OCI-LY7 (cell line): ENCODE results near the gene GALNTL6. TPM values are rescaled to one million over a fixed set of nuclear protein-coding genes. Genes with fewer than 3 reads are reported as not detected.

ENCODE experiments used
- BruUV-seq: library from RNA; stranded (reverse); fragments of 400-500 nt; replicated peaks from 2 replicates; lab custom pipeline; 2021; lab: Mats Ljungman, UMichigan
- CTCF ChIA-PET: fragments of 300-600 bp; sonication (Branson Sonifier 250); formaldehyde crosslinking; loops from one replicate; lab custom pipeline; 2022; ENCODE audit warnings: antibody characterized with exemption; ENCODE audit not compliant: unreplicated experiment; lab: Charles Lee
- POLR2A ChIA-PET: fragments of 300-600 bp; sonication (Branson Sonifier 250); formaldehyde crosslinking; loops from one replicate; lab custom pipeline; 2022; ENCODE audit warnings: antibody characterized with exemption; lab: Charles Lee
- DNase-seq: peaks from one replicate; pipeline ENCODE4 v3.0.0-alpha.2; 2015; ENCODE audit warnings: low spot score
- H2AFZ ChIP-seq: fragments of 200-600 bp; sonication (generic), shearing (Covaris generic); 2 replicates; pipeline ENCODE4 v1.6.1; 2014; ENCODE audit warnings: mild to moderate bottlenecking, antibody characterized with exemption, low read length, moderate library complexity
- H3K27ac ChIP-seq: fragments of 200-600 bp; sonication (generic); 2 replicates; pipeline ENCODE4 v1.5.1; 2014; ENCODE audit warnings: mixed run types, low read depth, mild to moderate bottlenecking, moderate library complexity, low read length, inconsistent platforms; ENCODE audit not compliant: poor library complexity, severe bottlenecking
- H3K36me3 ChIP-seq: fragments of 200-600 bp; sonication (generic); 2 replicates; pipeline ENCODE4 v1.6.1; 2014; ENCODE audit warnings: mild to moderate bottlenecking, antibody characterized with exemption, low read length, moderate library complexity, mixed read lengths; ENCODE audit not compliant: insufficient read depth
- H3K4me1 ChIP-seq: fragments of 200-600 bp; sonication (generic); 2 replicates; pipeline ENCODE4 v1.5.1; 2014; ENCODE audit warnings: mild to moderate bottlenecking, low read length; ENCODE audit not compliant: insufficient read depth, poor library complexity, severe bottlenecking
- H3K4me2 ChIP-seq: fragments of 200-600 bp; sonication (generic); 2 replicates; pipeline ENCODE4 v1.6.1; 2014; ENCODE audit warnings: mild to moderate bottlenecking, low read length
- H3K4me3 ChIP-seq: fragments of 200-600 bp; sonication (generic); 2 replicates; pipeline ENCODE4 v1.5.1; 2014; ENCODE audit warnings: mild to moderate bottlenecking, low read depth, low read length; ENCODE audit not compliant: poor library complexity, severe bottlenecking
- H3K79me2 ChIP-seq: fragments of 200-600 bp; sonication (generic); 2 replicates; pipeline ENCODE4 v1.6.1; 2016; ENCODE audit warnings: low read depth, mild to moderate bottlenecking, low read length, moderate library complexity, mixed read lengths; ENCODE audit not compliant: insufficient read depth
- H3K9me2 ChIP-seq: fragments of 200-600 bp; sonication (generic); 2 replicates; pipeline ENCODE4 v1.6.1; 2016; ENCODE audit warnings: mild to moderate bottlenecking, low read length, mixed read lengths; ENCODE audit not compliant: insufficient read depth
- H3K9me3 ChIP-seq: fragments of 200-600 bp; sonication (generic); 2 replicates; pipeline ENCODE4 v1.6.1; 2014; ENCODE audit warnings: mild to moderate bottlenecking, mixed run types, low read length, mixed read lengths
- H4K20me1 ChIP-seq: fragments of 200-600 bp; sonication (generic); 2 replicates; pipeline ENCODE4 v1.6.1; 2014; ENCODE audit warnings: mild to moderate bottlenecking, antibody characterized with exemption, low read length, moderate library complexity, mixed read lengths; ENCODE audit not compliant: insufficient read depth
- EZH2phosphoT487 ChIP-seq: fragments of 200-600 bp; sonication (generic); IDR thresholded peaks from 2 replicates; pipeline ENCODE4 v1.6.1; 2018; ENCODE audit warnings: low read depth, borderline replicate concordance, mild to moderate bottlenecking, mixed run types, antibody characterized with exemption, low read length, moderate library complexity, mixed read lengths
- intact Hi-C: fragments of 100-400 bp; cut with micrococcal nuclease; formaldehyde crosslinking; loops from one replicate; pipeline ENCODE4 v1.10.0; 2022; ENCODE audit not compliant: unreplicated experiment
- total RNA-seq, 2 experiments: library from RNA; depleted of rRNA in 1 of 2; stranded (reverse); fragments of >200 nt in 1 of 2; shearing (Covaris generic) in 1 of 2; gene quantifications; 2 replicates each; pipeline ENCODE4 v1.2.3, GENCODE V29; 2014 to 2022
- TF ChIP-seq, protein P1 (sequence below): fragments of 200-600 bp; sonication (generic); conservative IDR thresholded peaks from 2 replicates; pipeline ENCODE4 v1.5.1; 2014; ENCODE audit warnings: mild to moderate bottlenecking, antibody characterized with exemption, low read length, moderate library complexity, mixed read lengths

Gene GALNTL6
- total RNA-seq, 2 experiments from 2014 or later, result not detected

GRCh38 chr4:171849686-171850222, 36.5 kb downstream of the GALNTL6 start:
- H3K36me3 ChIP-seq, result no peaks in the 10 kb centered on the region
- TF ChIP-seq EZH2phosphoT487, result no peak
- TF ChIP-seq, protein P1, sequence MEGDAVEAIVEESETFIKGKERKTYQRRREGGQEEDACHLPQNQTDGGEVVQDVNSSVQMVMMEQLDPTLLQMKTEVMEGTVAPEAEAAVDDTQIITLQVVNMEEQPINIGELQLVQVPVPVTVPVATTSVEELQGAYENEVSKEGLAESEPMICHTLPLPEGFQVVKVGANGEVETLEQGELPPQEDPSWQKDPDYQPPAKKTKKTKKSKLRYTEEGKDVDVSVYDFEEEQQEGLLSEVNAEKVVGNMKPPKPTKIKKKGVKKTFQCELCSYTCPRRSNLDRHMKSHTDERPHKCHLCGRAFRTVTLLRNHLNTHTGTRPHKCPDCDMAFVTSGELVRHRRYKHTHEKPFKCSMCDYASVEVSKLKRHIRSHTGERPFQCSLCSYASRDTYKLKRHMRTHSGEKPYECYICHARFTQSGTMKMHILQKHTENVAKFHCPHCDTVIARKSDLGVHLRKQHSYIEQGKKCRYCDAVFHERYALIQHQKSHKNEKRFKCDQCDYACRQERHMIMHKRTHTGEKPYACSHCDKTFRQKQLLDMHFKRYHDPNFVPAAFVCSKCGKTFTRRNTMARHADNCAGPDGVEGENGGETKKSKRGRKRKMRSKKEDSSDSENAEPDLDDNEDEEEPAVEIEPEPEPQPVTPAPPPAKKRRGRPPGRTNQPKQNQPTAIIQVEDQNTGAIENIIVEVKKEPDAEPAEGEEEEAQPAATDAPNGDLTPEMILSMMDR, result no peak
- intact Hi-C loops, result no loop called here
- no peak overlapping the region for H2AFZ ChIP-seq
- no peak overlapping the region for H3K4me3 ChIP-seq
- no TSS peak for BruUV-seq
- H3K4me1 ChIP-seq, result no peaks in the 10 kb centered on the region
- no peak overlapping the region for H3K4me2 ChIP-seq
- no peaks in the 10 kb centered on the region for H3K9me3 ChIP-seq
- peaks cover 5% of the 10 kb centered on the region; the same call in 1 of the 2 replicates for H4K20me1 ChIP-seq
- no peaks in the 10 kb centered on the region for H3K79me2 ChIP-seq
- CTCF ChIA-PET, result no interaction called here
- POLR2A ChIA-PET, result interaction anchor here (0.8 kb wide), 1 partner anchor 251 kb away, joined by 3 read pairs; no protein-coding TSS in a partner anchor
- no peak overlapping the region for H3K27ac ChIP-seq
- H3K9me2 ChIP-seq, result no peaks in the 10 kb centered on the region; the same call in 1 of the 2 replicates
- DNase-seq, result no peak

- no peaks in the 10 kb centered on the region for H3K79me2 ChIP-seq
- intact Hi-C loops, result no loop called here
- no peak for TF ChIP-seq EZH2phosphoT487
- TF ChIP-seq, protein P1, result no peak
- no peak for DNase-seq
- no peak overlapping the region for H3K4me2 ChIP-seq
- no peaks in the 10 kb centered on the region for H3K4me1 ChIP-seq
- no peak overlapping the region for H2AFZ ChIP-seq
- no peaks in the 10 kb centered on the region for H3K36me3 ChIP-seq
- H3K4me3 ChIP-seq, result no peak overlapping the region
- CTCF ChIA-PET, result no interaction called here
- no peaks in the 10 kb centered on the region for H3K9me2 ChIP-seq
- H3K27ac ChIP-seq, result no peak overlapping the region
- POLR2A ChIA-PET, result interaction anchor here (1.1 kb wide), 1 partner anchor 482 kb away, joined by 3 read pairs; no protein-coding TSS in a partner anchor
- peaks cover 5% of the 10 kb centered on the region; the same call in 1 of the 2 replicates for H4K20me1 ChIP-seq
- BruUV-seq, result no TSS peak
- H3K9me3 ChIP-seq, result no peaks in the 10 kb centered on the region
Observed at GRCh38 chr4:171851295-171851694, 38.1 kb downstream of the GALNTL6 start.

DNA sequence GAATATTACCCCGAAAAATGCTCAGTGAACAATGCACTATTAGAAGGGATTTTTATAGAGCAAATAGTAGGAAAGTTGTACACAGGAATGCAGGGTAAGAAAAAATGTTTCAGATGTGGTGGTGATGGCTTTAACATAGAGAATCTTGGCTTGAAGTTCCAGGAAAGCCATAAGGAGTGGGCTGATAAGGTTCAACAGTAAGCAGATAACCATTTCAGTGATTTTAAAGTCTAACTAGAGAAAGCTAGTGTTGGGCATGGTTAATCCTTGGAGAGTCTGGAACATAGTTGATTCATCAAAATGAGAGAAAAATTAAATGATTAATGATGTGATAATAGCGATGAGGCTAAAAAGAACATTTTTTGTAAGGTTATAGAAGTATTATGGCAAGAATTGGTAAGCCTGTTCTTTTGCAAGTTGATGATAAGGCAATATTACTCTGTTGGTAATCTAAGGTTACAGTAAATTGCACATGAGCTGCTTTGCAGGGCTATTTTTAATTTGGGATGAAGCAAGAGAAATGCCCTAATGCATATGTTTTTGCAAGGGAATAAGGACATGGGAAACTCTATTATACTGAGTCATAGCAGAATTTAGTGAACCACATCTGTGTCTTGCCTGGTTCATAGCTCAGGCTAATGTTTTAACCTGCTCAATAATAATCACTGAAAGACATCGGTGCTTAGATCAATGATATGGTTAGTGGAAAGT, 44.3 kb downstream of the GALNTL6 start:
- ChIA-PET POLR2A (interaction anchor here (0.7 kb wide), 1 partner anchor 987 kb away, joined by 3 read pairs; no protein-coding TSS in a partner anchor), CTCF (no interaction called here)
- H3K4me3 ChIP-seq, result no peak overlapping the region
- H3K79me2 ChIP-seq, result no peaks in the 10 kb centered on the region
- H3K9me3 ChIP-seq, result no peaks in the 10 kb centered on the region
- no peak for DNase-seq
- H2AFZ ChIP-seq, result no peak overlapping the region
- no peaks in the 10 kb centered on the region for H3K36me3 ChIP-seq
- TF ChIP-seq, protein P1, result no peak
- TF ChIP-seq EZH2phosphoT487, result no peak
- BruUV-seq, result no TSS peak
- H3K27ac ChIP-seq, result no peak overlapping the region
- H3K9me2 ChIP-seq, result no peaks in the 10 kb centered on the region
- no peak overlapping the region for H3K4me2 ChIP-seq
- intact Hi-C loops, result no loop called here
- no peaks in the 10 kb centered on the region for H4K20me1 ChIP-seq
- H3K4me1 ChIP-seq, result no peaks in the 10 kb centered on the region
